ENCODE data around the gene ZNF561. TPM values are rescaled to one million over a fixed set of nuclear protein-coding genes. Genes with fewer than 3 reads are reported as not detected.
A peak's percentile ranks its signal among the peaks of the same experiment; 100 is the strongest.
"Not testable (repeated sequence)": the region's sequence is repeated elsewhere in the genome, so short reads cannot be mapped to it uniquely, and the experiment has no call there.

ZNF561 gene
- 39.5 TPM for total RNA-seq

GRCh38 chr19:9621156-9622037 lies at the start of gene ZNF561:
Gene ZNF561 (minus strand): TSS chr19:9621232. CDS start chr19:9619456, 1,776 bp downstream.
- FAIRE-seq (no peak), DNase-seq (ENCODE audit: low spot score in 2 of 2) (peak; percentile 59 to 76)

GRCh38 chr19:9668544-9668943 lies 47.5 kb upstream of the ZNF561 start:
- no peak for DNase-seq (ENCODE audit: low spot score in 2 of 2)
- no peak for FAIRE-seq

GRCh38 chr19:9667898-9668297 lies 46.9 kb upstream of the ZNF561 start:
- FAIRE-seq = no peak

GRCh38 chr19:9658769-9659168 lies 37.7 kb upstream of the ZNF561 start:
- DNase-seq (ENCODE audit: low spot score in 2 of 2) = no peak
- FAIRE-seq = no peak

More at GRCh38 chr19:9667898-9668297, 46.9 kb upstream of the ZNF561 start:
- no peak for DNase-seq (ENCODE audit: low spot score in 2 of 2)

- DNase-seq (ENCODE audit: low spot score in 2 of 2); FAIRE-seq: not testable (repeated sequence)
Measured at GRCh38 chr19:9653066-9653555, 32.1 kb upstream of the ZNF561 start.

GRCh38 chr19:9651464-9651863 lies 30.4 kb upstream of the ZNF561 start:
- FAIRE-seq; DNase-seq (ENCODE audit: low spot score in 2 of 2): not testable (repeated sequence)

- no peak for DNase-seq (ENCODE audit: low spot score in 2 of 2)
- no peak for FAIRE-seq
Measured at GRCh38 chr19:9650345-9650744, 29.3 kb upstream of the ZNF561 start.

- DNase-seq (ENCODE audit: low spot score in 2 of 2) (no peak), FAIRE-seq (no peak)
Measured at GRCh38 chr19:9645472-9645871, 24.4 kb upstream of the ZNF561 start.

- DNase-seq (ENCODE audit: low spot score in 2 of 2) (no peak), FAIRE-seq (no peak)
Measured at GRCh38 chr19:9644472-9644871, 23.4 kb upstream of the ZNF561 start.

- FAIRE-seq (no peak), DNase-seq (ENCODE audit: low spot score in 2 of 2) (no peak)
Measured at GRCh38 chr19:9641810-9642209, 20.8 kb upstream of the ZNF561 start.

GRCh38 chr19:9640956-9641355 lies 19.9 kb upstream of the ZNF561 start:
- DNase-seq (ENCODE audit: low spot score in 2 of 2) (no peak), FAIRE-seq (no peak)

- FAIRE-seq (no peak), DNase-seq (ENCODE audit: low spot score in 2 of 2) (no peak)
Measured at GRCh38 chr19:9636018-9636417, 15.0 kb upstream of the ZNF561 start.

GRCh38 chr19:9627856-9628255 lies 6.8 kb upstream of the ZNF561 start:
- DNase-seq (ENCODE audit: low spot score in 2 of 2) (no peak), FAIRE-seq (no peak)

- FAIRE-seq (no peak), DNase-seq (ENCODE audit: low spot score in 2 of 2) (no peak)
Measured at GRCh38 chr19:9622531-9622930, 1.5 kb upstream of the ZNF561 start.

GRCh38 chr19:9620842-9621155 lies 233 bp downstream of the ZNF561 start:
- no peak for FAIRE-seq
- no peak for DNase-seq (ENCODE audit: low spot score in 2 of 2)

GRCh38 chr19:9615844-9616243 lies 5.2 kb downstream of the ZNF561 start:
- DNase-seq (ENCODE audit: low spot score in 2 of 2) (no peak), FAIRE-seq (no peak)

- DNase-seq (ENCODE audit: low spot score in 2 of 2) = no peak
- no peak for FAIRE-seq
Measured at GRCh38 chr19:9610484-9611113, 10.4 kb downstream of the ZNF561 start.

GRCh38 chr19:9608912-9609311 lies 12.1 kb downstream of the ZNF561 start:
- no peak for DNase-seq (ENCODE audit: low spot score in 2 of 2)
- no peak for FAIRE-seq

- FAIRE-seq = no peak
- no peak for DNase-seq (ENCODE audit: low spot score in 2 of 2)
Measured at GRCh38 chr19:9597027-9597426, 24.0 kb downstream of the ZNF561 start.

GRCh38 chr19:9586764-9587163 lies 34.3 kb downstream of the ZNF561 start:
- no peak for FAIRE-seq

GRCh38 chr19:9584073-9584833 lies 36.8 kb downstream of the ZNF561 start, which contains the start of gene ZNF121:
Gene ZNF121 (minus strand): TSS chr19:9584504. CDS start chr19:9568097, 16,407 bp downstream.
- DNase-seq (ENCODE audit: low spot score in 2 of 2) (peak; percentile 65 to 85), FAIRE-seq (no peak)

More at GRCh38 chr19:9586764-9587163, 34.3 kb downstream of the ZNF561 start:
- DNase-seq (ENCODE audit: low spot score in 2 of 2) = no peak
